IMR-90 (cell line): ENCODE measurements around the gene DIP2B. TPM values are rescaled to one million over a fixed set of nuclear protein-coding genes. Genes with fewer than 3 reads are reported as not detected.
"Not testable (repeated sequence)": the region's sequence is repeated elsewhere in the genome, so short reads cannot be mapped to it uniquely, and the experiment has no call there.

Source experiments
- ATAC-seq: fragments of 200-7000 bp; cut with Tn5 transposase; 2 replicates; pipeline ENCODE4 v1.9.1; 2020; ENCODE audit warnings: low read depth, mild to moderate bottlenecking, moderate library complexity
- BruUV-seq: library from RNA; stranded (reverse); fragments of 400-500 nt; replicated peaks from 2 replicates; lab custom pipeline; 2021; lab: Mats Ljungman, UMichigan
- CTCF ChIA-PET: fragments of 300-600 bp; formaldehyde crosslinking; extraction: SDS; loops from one replicate; lab custom pipeline; 2021; ENCODE audit warnings: antibody characterized with exemption; lab: Yijun Ruan, JAX
- POLR2A ChIA-PET: fragments of 300-600 bp; sonication (Branson Sonifier 250); formaldehyde crosslinking; loops from one replicate; lab custom pipeline; 2022; ENCODE audit warnings: antibody characterized with exemption; ENCODE audit not compliant: unreplicated experiment; lab: Charles Lee
- DNase-seq: peaks from one replicate; pipeline ENCODE4 v3.0.0; 2013
- H2AFZ ChIP-seq: replicated peaks from 2 replicates; pipeline ENCODE3; 2013; ENCODE audit warnings: low read length, mild to moderate bottlenecking; ENCODE audit not compliant: poor library complexity
- H2AK5ac ChIP-seq: 2 replicates; pipeline ENCODE4 v1.6.1; 2013; ENCODE audit warnings: low read depth, low read length, inconsistent platforms
- H2AK9ac ChIP-seq: replicated peaks from 2 replicates; pipeline ENCODE3; 2013; ENCODE audit warnings: mild to moderate bottlenecking, low read depth, low read length, moderate library complexity; ENCODE audit not compliant: poor library complexity
- H2BK120ac ChIP-seq: 2 replicates; pipeline ENCODE4 v1.6.1; 2013; ENCODE audit warnings: low read depth, low read length, inconsistent platforms
- H2BK15ac ChIP-seq: 3 replicates; pipeline ENCODE4 v1.6.1; 2013; ENCODE audit warnings: low read depth, low read length, inconsistent platforms
- H2BK20ac ChIP-seq: 2 replicates; pipeline ENCODE4 v1.6.1; 2013; ENCODE audit warnings: low read depth, mild to moderate bottlenecking, inconsistent platforms, low read length, moderate library complexity
- H2BK5ac ChIP-seq: 2 replicates; pipeline ENCODE4 v1.6.1; 2013; ENCODE audit warnings: mild to moderate bottlenecking, low read depth, low read length, inconsistent platforms; ENCODE audit not compliant: poor library complexity, severe bottlenecking
- H3K14ac ChIP-seq: replicated peaks from 2 replicates; pipeline ENCODE4 v1.6.1; 2013; ENCODE audit warnings: low read depth, low read length, inconsistent platforms
- H3K18ac ChIP-seq: 2 replicates; pipeline ENCODE4 v1.6.1; 2013; ENCODE audit warnings: low read depth, low read length, control low read depth
- H3K23ac ChIP-seq: 2 replicates; pipeline ENCODE4 v1.6.1; 2013; ENCODE audit warnings: low read depth, low read length, inconsistent platforms
- H3K27ac ChIP-seq: 2 replicates; pipeline ENCODE4 v1.5.1; 2013; ENCODE audit warnings: mild to moderate bottlenecking, control low read depth, low read length; ENCODE audit not compliant: insufficient read depth
- H3K27me3 ChIP-seq: 2 replicates; pipeline ENCODE4 v1.6.1; 2013; ENCODE audit warnings: low read length; ENCODE audit not compliant: control insufficient read depth, insufficient read depth
- H3K36me3 ChIP-seq: 2 replicates; pipeline ENCODE4 v1.6.1; 2013; ENCODE audit warnings: low read length, mixed read lengths; ENCODE audit not compliant: control insufficient read depth, insufficient read depth
- H3K4ac ChIP-seq: 2 replicates; pipeline ENCODE4 v1.6.1; 2013; ENCODE audit warnings: low read depth, low read length, inconsistent platforms
- H3K4me1 ChIP-seq: 2 replicates; pipeline ENCODE4 v1.6.1; 2013; ENCODE audit warnings: low read length, mixed read lengths; ENCODE audit not compliant: control insufficient read depth, insufficient read depth
- H3K4me2 ChIP-seq: 2 replicates; pipeline ENCODE4 v1.6.1; 2013; ENCODE audit warnings: low read depth, mild to moderate bottlenecking, control low read depth, low read length, moderate library complexity
- H3K4me3 ChIP-seq: 2 replicates; pipeline ENCODE4 v1.5.1; 2013; ENCODE audit warnings: low read depth, mild to moderate bottlenecking, control low read depth, low read length, moderate library complexity; ENCODE audit not compliant: insufficient read depth
- H3K56ac ChIP-seq: 2 replicates; pipeline ENCODE4 v1.6.1; 2013; ENCODE audit warnings: low read length, inconsistent platforms; ENCODE audit not compliant: insufficient read depth; ENCODE audit errors: extremely low read depth
- H3K79me1 ChIP-seq, 2 experiments: 2 replicates each; pipeline ENCODE4 v1.6.1; 2013; ENCODE audit warnings: low read length in 2 of 2, inconsistent platforms in 1 of 2, low read depth in 1 of 2
- H3K9ac ChIP-seq: 2 replicates; pipeline ENCODE4 v1.6.1; 2013; ENCODE audit warnings: low read depth, low read length, control low read depth
- H3K9me1 ChIP-seq: 2 replicates; pipeline ENCODE4 v1.6.1; 2013; ENCODE audit warnings: low read length, inconsistent platforms; ENCODE audit not compliant: insufficient read depth
- H3K9me3 ChIP-seq: 2 replicates; pipeline ENCODE4 v1.6.1; 2013; ENCODE audit warnings: low read length; ENCODE audit not compliant: control insufficient read depth, insufficient read depth
- H4K20me1 ChIP-seq: 2 replicates; pipeline ENCODE4 v1.6.1; 2013; ENCODE audit warnings: low read length, inconsistent platforms; ENCODE audit not compliant: insufficient read depth
- H4K5ac ChIP-seq: 2 replicates; pipeline ENCODE4 v1.6.1; 2013; ENCODE audit warnings: mild to moderate bottlenecking, low read depth, low read length, control low read depth
- H4K8ac ChIP-seq, 2 experiments: 2 replicates each; pipeline ENCODE4 v1.6.1; 2013; ENCODE audit warnings: low read depth in 2 of 2, low read length in 2 of 2, control low read depth in 1 of 2, inconsistent platforms in 1 of 2
- H4K91ac ChIP-seq: 2 replicates; pipeline ENCODE4 v1.6.1; 2013; ENCODE audit warnings: low read depth, low read length, inconsistent platforms; ENCODE audit not compliant: insufficient read depth
- WGBS, 2 experiments: methylation state at CpG; one replicate each; pipeline versions ENCODE4 v1.1.5 to v1.1.7; 2013; ENCODE audit warnings: missing lambda C conversion rate in 2 of 2; ENCODE audit not compliant: insufficient read length in 1 of 2; ENCODE audit errors: extremely low coverage in 2 of 2; 5-methylcytosine and 5-hydroxymethylcytosine counted together
- dilution Hi-C: fragments of 300-500 bp; cut with HindIII; formaldehyde crosslinking; loops from one replicate; pipeline ENCODE4 v1.14.3; 2018; ENCODE audit warnings: low sequenced_read_pairs; ENCODE audit not compliant: unreplicated experiment
- in situ Hi-C: fragments of 300-500 bp; cut with MboI; formaldehyde crosslinking; loops from 3 replicates; pipeline ENCODE4 v1.14.3; 2019; ENCODE audit warnings: low sequenced_read_pairs, inconsistent platforms, mixed read lengths
- intact Hi-C: fragments of 100-400 bp; cut with micrococcal nuclease; formaldehyde crosslinking; loops from 2 replicates; pipeline ENCODE4 v1.10.0; 2022
- polyA plus RNA-seq, 3 experiments: library from polyadenylated mRNA; depleted of rRNA; stranded (reverse); fragments of >200 nt; gene quantifications; 2 replicates each; pipeline ENCODE4 v1.2.3, GENCODE V29; 2012; ENCODE audit warnings: low replicate concordance in 1 of 3
- total RNA-seq: library from RNA; depleted of rRNA; stranded (reverse); fragments of >200 nt; gene quantifications from 2 replicates; pipeline ENCODE4 v1.2.3, GENCODE V29; 2012

Gene DIP2B
- total and polyA plus RNA-seq, 2 of the 4 experiments (the other 2 are of a cell fraction) = 7.7 to 12.9 TPM

DNA sequence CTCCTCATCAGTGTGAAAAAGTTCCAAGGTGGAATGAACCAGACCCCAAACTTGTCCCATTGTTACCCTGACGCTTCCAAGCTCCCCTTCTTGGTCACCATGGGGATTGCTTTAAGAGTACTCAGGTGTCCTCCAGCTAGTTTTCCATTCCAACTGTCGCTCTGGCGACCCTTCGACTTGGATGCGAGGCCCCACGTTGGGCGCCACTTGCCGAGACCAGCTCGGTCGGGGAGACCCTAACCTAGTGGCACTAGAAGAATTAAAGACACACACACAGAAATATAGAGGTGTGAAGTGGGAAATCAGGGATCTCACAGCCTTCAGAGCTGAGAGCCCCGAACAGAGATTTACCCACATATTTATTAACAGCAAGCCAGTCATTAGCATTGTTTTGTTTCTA, 6.7 kb upstream of the DIP2B start:
- H3K4me1 ChIP-seq, H3K23ac ChIP-seq, H3K14ac ChIP-seq, dilution Hi-C loops, H3K9ac ChIP-seq, H3K27ac ChIP-seq, H3K4ac ChIP-seq, H3K18ac ChIP-seq, H4K20me1 ChIP-seq, H3K79me1 ChIP-seq, POLR2A ChIA-PET, H3K4me3 ChIP-seq, DNase-seq, ATAC-seq, H4K8ac ChIP-seq, H3K56ac ChIP-seq, intact Hi-C loops, H2BK120ac ChIP-seq, H2BK5ac ChIP-seq, H3K9me1 ChIP-seq, BruUV-seq, H3K36me3 ChIP-seq, H3K4me2 ChIP-seq, H2AK9ac ChIP-seq, H2BK20ac ChIP-seq, CTCF ChIA-PET, H2AFZ ChIP-seq, H4K5ac ChIP-seq, H2AK5ac ChIP-seq, H2BK15ac ChIP-seq, H4K91ac ChIP-seq, H3K27me3 ChIP-seq: not testable (repeated sequence)
- in situ Hi-C loops = loop anchor here (25.0 kb wide), 1 partner anchor 489 kb away; no protein-coding TSS in a partner anchor
- H3K9me3 ChIP-seq = peaks cover 17% of the 10 kb centered on the region
- no CpG with 5 or more reads among the region's 11 CpGs for WGBS, 2 experiments
